GM21825 (cell line): ENCODE measurements around the gene TAS1R2.
"Not testable (repeated sequence)": the region's sequence is repeated elsewhere in the genome, so short reads cannot be mapped to it uniquely, and the experiment has no call there.

Experiments
- ATAC-seq: cut with Tn5 transposase; IDR thresholded peaks from one replicate; pipeline ENCODE4 v1.9.1; 2021; ENCODE audit warnings: mild to moderate bottlenecking, moderate library complexity; ENCODE audit not compliant: unreplicated experiment

Gene TAS1R2

DNA sequence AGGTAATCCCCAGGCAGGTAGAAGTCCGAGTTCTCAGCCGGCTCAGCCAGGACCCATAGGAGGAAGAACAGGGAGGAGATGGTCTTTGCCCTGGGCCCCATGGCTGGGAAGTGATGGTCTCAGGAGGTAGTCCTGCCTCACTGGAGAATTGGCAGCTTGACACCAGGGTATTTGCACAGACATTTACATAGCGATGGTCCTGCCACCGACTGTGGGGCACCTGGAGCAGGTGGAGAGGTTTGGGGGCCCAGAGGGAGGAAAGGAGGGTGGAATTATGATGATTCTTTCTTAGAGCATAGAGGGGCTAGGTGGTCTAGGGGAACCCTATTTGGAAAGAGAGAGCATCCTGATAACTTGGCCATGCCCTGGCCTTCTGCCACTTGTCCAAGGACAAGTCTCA lies at the start of gene TAS1R2:
Gene TAS1R2 (minus strand): TSS at position 101 of the 400 bp plus-strand sequence. CDS start 0 bp downstream, at position 101.
- ATAC-seq = no peak

DNA sequence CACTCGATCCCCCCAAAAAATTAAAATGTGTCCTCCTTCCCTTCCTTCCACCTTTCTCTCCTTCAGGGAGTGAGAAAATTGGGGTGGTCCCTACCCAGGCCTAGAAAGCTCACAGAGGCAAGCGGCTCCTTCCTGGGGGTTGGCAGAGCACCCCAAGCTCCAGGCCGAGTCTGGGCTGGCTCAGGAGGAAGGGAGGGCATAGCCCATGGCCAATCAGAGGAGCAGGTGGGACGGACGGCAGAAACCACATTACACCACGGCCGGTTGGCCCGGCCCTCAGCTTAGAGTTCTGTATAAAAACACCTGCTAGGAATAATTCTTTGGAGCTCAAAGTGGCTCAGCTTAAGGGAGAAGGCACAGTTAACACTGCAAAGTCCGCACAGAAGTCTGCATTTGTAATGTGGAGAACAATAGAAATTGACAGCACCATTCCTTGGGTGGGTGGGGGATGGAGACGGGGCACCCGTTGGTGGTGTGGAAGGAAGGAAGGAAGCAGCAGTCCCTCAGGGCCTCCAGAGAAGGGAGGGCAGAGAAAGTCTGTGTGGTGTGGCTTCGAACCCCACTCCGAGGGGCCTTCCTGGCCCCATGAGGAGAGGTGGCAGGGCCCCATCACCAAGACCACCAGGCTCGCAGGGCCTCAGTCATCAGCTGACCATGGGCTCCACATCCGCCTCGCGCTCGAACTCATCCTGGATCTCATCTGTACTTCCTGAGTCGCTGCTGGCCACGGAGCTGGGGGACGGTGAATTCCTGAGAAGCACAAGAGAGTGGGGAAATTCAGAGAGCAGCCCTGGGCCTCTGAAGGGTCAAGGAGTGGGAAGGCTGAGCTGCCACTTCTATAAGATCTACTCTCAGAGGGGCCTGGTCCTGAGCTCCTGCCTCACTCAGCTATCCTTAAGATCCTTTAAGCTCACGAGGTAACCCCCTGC lies 48.7 kb upstream of the TAS1R2 start:
- no peak for ATAC-seq

DNA sequence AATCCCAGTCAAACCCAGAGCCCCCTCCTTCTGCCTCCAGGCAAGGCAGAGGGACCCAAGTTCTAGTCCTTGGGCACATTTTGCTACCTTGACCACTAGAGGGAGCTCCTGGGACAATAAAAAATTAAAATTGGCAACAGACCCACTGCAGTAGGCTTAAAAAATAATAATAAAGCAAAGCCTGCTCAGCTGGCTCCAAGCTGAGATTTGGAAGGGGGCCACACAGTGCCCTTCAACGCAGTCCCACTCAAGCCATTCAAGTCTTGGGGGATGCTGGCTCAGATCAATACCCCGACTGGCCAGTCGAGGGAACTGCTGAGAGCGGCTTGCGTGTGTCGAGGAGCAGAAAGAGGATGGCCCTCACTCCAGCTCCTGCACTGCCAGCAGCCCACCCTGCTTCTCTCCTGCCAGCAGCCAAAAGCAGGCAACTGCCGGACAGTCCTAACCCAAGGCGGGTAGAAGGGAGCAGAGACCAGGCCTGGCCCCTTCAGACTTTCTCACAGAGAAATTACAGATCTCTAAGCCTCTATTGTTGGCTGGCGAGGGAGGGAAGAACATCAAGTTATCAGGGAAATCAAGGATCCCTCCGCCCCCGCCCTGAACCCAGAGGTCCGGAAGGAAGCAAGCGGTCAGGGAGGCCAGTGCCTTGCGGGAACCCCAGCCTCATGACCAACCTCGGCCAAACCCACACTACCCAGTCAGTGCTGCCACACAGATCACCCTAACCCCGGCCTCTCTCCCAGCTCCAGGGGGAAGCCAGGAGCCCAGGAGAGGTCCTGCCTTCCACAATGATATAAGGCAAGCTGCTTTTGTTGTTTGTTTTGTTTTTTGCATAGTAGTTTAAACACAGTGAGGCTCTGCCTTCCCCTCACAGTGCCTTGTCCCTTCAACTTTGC lies 47.8 kb upstream of the TAS1R2 start:
- no peak for ATAC-seq

DNA sequence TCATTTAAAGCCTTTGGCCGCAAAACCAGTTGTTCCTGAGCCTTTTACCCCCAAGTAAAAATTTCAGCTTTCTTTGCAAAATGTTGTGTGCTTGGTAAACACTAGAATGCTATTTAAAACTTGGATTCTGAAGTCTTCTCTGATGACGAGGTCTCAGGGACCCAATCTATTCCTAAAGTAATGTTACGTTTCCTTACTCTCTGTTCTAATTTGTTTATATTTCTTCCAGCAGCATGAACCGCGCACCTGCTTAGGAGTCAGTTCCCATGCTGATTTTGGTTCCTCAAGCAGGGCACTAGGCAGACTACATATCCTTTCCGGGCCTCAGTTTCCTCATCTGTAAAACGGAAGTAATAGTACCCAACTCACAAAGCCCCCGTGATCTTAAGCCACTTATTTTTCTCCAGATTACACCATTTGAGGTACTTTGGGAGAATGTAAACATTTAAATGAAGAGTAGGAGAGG lies 43.9 kb upstream of the TAS1R2 start:
- ATAC-seq = no peak

DNA sequence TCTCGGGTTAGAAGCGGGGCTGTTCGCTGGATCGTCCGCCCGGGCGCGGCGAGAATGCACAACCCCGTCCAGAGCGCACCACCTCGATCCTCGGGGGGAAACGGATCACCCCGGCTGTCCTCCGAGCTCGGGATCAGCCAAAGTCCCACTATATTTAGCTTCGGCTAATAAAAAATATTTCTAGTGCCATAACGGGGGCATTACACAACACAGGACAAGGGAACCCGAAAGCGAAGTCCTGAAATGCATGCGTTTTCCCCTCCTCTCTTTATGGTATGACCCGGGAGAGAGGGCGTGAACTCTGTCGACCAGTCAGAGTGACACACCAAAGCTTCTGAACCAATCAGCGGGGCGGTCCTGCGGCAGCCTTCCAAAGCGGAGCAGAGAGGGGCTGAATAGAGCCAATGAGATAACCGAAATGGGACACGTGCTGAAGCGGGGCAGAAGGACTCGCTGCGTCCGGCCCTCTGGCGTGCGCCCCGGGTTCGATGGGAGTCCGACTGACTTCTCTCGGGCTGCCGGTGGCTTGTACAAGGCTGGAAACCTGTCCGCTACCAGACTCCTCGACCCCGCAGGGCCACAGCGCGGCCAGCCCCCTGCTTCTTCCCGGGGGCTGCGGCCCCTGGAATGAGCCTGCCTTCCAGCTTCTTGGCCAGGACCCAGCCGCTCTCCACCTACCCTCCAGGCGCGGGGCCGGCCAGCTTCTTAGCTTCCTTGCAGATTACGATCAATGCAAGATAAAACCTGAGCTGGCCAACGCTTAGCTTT lies 43.2 kb upstream of the TAS1R2 start, which contains the start of gene ALDH4A1:
Gene ALDH4A1 (minus strand): TSS at position 33 of the 768 bp plus-strand sequence. CDS start 32 bp downstream, at position 1.
- ATAC-seq = peak; percentile 90

DNA sequence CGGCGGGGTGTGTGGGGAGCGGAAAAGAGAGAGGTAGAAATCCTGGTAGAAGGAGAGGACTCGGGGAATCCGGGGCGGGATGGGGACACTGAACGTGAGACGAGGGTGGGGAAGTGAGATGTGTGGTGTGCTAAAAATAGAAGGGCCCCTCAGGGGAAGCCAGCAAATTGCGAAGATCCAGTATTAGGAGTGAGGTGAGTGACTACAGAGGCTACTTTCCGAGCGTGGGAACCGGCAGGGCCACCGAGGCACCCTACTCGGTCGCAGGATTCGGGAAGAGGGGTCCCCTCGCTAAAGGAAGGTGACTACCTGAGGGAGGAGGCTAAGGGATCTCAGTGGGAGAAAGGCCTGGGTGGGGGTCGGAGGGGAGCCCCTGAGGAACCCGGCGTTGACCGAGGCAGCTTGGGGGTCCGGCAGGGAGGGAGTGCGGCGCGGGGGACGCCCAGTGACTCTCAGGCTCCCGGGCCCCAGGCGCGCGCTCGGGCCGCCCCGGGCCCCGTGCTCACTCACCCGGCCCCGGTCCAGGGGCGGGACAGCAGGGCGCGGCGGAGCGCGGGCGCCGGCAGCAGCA lies 42.6 kb upstream of the TAS1R2 start:
- no peak for ATAC-seq

DNA sequence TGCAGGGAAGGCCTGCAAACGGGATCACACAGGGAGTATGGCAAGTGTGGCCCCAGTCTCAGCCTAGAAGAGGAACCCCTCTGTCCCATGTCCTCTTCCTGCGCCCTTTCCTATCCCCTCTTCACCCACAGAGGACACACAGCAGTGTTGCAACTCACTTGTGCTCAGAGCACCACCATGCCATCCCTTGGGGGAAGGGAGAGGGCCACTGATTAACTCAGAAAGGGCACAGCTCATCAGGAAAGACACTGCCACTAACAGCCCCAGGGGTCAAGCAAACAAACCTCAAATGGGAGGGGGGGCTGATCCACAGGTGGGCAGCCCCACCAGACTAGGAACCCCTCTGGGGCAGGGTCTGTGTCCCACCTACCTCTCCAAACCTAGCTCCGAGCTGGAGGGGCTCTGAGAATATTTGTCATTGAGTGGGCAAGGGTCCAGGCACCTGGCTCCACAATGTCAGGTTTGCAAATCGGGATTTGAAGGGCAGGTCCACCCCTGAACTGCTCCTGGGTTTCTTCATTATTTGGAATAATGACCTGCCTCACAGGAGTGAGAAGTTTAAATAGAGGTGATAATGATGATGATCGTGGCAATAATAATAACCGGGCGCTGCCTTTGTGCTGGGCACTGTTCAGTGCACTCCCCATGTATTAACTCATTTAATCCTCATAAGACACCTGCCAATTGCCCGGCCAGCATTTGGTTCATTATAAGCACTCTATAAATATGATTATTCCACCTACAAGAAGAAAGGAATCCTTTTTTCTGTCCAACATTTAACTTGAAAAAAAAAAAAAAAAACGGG lies 41.9 kb upstream of the TAS1R2 start:
- no peak for ATAC-seq

DNA sequence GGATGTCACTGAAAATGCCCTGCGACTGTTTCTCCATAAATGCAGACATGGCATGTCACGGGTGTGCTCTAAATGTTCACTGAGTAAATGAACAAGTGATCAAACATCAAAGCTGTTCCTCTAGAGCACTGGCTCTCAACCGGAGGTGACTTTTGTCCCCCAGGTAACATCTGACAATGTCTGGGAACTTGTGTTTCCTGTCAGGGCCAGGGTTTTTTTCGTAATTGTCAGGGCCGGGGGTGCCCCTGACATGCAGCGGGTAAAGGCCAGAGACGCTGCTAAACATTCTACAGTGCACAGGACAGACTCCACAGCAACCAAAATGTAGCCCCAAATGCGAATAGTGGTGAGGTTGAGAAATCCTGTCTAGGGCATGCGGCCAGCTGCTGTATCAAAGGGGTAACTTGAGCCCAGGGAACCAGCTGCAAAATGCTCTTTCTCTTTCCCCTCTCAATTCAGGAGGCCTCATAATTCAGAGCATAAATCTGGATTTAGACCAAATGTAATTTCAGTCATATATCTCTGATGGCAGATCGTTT lies 40.9 kb upstream of the TAS1R2 start:
- no peak for ATAC-seq

DNA sequence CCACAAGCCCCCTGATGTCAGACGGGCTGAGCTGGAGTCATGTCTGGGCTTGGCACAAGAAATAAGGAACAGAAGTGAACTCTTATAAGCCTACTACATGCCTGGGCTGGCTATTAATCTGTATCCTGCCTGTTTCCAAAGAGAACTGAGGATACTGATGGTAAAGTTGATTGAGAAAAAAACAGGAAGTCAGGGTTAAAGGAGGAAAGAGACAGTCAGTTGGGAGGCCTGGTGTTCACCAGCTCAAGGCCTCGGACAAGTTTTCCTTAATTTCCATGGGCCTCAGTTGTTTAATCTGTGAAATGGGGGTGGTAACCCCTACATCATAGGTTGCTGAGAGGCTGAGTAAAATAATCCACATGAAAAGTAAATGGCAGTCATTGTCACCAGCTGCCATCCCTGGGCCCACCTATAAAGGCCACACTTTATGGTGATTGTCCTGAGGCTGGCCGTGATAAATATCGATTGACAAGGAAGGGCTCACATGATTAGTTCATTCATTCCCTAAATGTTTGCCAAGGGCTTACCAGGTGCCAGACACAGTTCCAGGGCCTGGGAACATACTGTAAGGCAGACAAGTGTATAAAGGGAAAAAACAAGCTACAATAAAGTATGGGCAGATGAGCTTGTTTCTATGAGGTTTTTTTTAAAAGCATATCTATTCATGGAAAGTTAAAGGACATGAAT lies 40.0 kb upstream of the TAS1R2 start:
- ATAC-seq = no peak

DNA sequence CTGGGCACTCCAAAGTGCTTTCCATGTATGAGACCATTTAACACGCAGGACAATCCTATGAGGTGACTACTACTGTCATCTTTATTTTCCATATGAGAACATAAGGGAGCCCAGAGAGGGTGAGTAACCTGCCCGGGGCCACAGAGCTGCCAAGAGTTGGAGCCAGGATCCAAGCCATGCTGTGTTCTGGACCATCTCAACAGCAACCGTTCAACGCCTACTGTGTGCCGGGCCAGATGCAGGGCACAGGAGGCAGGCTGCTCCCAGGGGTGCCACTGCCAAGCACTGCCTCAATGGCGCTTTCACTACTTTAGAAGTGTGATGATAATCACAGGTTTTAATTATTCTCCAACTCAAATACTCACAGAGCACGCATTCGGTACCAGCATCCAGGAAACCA lies 39.1 kb upstream of the TAS1R2 start:
- no peak for ATAC-seq

DNA sequence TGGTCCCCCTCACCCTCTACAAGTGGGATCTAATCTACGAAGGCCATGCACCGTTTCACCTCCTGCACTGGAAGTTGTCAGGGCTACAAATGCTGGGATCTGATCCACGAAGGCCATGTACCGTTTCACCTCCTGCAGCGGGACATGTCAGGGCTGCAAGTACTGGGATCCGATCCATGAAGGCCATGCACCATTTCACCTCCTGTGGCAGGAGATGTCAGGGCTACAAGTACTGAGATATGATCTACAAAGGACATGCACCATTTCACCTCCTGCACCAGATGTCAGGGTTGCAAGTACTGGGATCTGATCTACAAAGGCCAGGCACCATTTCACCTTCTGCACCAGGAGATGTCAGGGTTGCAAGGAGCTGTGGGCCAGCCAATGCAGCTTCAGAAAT lies 35.9 kb upstream of the TAS1R2 start:
- ATAC-seq = no peak

DNA sequence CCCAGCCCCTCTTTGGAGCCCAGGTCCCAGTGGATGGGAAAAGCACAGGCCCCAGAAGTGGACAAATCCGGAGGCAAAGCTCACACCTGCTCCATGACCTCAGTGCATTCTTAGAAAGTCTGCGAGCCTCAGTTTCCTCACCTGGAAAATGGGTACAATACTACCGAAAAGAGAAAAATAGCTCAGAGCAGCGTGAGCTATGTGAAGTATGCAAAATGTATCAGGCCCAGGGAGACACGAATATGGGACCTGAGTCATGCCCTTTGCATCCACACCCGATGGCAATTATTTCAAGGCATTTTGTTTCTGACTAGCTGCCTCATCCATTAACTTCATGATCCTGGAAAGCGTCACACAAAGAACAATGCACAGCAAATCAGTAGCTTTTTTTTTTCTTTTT lies 33.7 kb upstream of the TAS1R2 start:
- no peak for ATAC-seq

DNA sequence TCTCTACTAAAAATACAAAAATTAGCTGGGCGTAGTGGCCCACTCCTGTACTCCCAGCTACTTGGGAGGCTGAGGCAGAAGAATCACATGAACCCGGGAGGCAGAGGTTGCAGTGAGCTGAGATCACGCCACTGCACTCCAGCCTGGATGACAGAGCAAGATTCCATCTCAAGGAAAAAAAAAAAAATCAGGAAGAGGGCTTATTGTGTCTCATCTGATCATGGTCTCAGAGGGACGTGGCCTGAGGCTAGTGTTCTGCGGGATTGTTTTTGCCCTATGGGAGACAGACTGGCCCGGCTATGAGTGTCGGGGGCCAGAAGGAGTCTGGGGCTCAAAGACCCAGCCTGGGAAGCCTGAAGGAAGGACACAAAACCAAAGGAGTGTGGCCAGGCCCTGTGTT lies 32.4 kb upstream of the TAS1R2 start:
- not testable (repeated sequence) for ATAC-seq

DNA sequence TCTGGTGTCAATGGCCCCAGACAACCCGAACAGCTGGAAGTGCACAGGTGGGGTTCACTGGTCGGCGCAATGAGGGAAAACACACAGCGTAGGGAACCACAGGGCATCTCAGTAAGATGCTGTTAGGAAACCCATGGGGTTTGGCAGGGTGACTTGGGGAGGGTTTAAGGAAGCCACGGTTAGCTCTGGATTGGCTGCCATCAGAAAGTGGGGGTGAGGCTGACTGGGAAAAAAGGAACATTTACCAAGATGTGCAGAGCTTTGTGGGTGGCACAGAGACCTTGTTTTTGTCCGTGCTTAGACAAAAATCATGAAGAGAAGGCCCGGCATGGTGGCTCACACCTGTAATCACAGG lies 31.9 kb upstream of the TAS1R2 start:
- no peak for ATAC-seq

DNA sequence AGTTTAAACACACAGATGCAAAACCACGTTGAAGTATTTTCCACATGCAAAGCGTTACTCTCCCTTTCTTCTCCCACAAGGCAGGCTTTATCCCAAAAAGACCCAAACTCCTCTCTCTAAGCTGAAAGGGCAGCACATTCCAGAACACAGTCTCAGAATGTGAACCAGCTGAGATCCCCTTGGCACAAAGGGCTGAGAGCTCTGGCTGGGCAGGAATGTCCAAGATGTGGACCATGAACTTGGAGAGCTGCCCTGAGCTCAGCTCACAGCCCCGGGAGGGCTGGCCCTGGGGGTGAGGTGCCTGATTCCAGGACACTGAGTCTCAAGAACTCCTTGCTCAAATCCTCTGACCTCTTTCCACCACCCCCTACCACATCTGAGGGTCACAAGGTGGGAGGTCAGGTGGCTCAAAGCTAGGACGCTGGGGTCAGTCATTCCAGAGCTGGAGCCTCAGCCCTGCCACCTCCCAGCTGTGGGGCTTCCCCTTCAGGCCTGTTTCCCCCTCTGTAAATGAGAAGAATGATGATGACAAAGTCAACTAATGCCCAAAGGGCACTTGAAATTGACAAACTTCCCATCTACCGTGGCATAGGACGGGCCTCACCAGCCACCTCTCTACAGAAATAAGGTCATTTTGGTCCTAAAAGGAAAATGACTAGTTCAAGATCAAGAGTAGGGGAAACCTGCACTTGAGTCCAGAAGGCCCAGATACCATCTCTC lies 31.4 kb upstream of the TAS1R2 start:
- ATAC-seq = no peak

DNA sequence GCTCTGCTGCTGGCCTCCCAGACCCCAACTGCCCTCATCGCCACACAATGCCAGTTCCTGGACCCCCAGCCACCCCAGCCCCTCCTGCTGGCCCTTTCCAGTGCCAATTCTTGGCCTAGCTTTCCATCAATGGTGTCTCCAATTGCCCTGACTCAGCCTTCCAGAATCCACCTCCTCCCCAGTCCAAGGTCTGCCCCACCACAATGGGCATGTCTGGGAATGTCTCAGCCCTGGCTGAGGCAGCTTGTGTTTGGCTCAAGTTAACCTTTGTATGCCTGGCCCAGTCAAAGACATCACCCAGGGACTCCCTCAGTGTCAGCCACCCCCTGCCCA lies 26.5 kb upstream of the TAS1R2 start:
- no peak for ATAC-seq

DNA sequence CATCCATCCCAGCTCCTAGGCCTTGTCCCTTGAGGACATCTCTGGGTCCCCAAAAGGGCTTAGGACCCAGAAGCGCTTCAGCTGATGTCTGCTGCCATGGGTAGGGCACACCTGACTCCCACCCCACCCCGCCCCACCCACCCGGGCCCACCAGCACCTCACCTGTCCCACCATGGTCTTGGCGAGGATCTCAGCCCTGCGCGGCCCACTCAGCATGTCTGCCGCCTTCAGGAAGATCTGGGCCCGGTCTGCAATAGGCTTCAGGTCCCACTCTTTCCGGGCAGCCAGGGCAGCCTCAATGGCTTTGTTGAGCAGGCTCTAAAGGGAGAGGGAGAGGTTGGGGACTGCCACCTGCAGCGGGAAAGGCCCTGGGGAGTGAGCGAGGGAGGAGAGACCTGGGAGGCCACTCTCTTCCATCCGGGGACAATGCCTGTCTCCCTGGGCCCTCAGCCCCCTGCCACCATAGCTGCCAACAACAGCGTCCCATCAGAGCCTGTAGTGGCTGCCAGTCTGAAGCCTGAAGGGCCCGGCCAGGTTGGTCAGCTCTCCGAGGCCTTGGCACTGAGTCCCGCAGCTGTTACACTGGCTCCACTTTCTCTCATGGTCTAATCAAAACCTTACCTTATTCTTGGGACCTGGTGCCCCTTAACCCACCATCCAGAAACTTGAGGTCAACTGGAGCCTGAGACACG lies 26.0 kb upstream of the TAS1R2 start:
- no peak for ATAC-seq

DNA sequence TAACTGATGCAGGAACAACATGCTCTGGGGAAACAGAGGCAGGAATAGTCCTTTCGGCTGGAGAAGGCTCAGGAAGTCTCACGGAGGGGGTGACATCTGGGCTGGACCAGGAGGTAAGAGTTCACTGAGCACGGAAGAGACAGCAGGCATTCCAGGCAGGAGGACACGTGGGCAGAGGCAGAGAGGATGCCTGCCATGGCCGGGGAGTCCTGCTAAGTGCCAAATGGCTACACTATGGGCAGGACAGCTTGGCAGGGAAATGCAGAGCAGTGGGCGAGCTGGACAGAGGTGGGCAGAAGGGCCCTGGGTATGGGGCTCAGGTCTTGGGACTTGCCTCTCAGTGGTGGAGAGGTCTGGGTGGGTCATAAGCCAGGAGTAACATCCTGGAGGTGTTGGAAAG lies 25.3 kb upstream of the TAS1R2 start:
- ATAC-seq = no peak
